H1 (cell line): ENCODE measurements around the gene TOMM40. TPM values are rescaled to one million over a fixed set of nuclear protein-coding genes. Genes with fewer than 3 reads are reported as not detected.

Experiments
- EZH2 ChIP-seq: fragments of 200-600 bp; sonication (generic); IDR thresholded peaks from 2 replicates; pipeline ENCODE4 v1.7.1; 2012; ENCODE audit warnings: low read depth, mild to moderate bottlenecking, moderate library complexity, low read length, inconsistent platforms; ENCODE audit not compliant: severe bottlenecking
- GABPA ChIP-seq: IDR thresholded peaks from 2 replicates; pipeline ENCODE4 v1.6.1; 2011; ENCODE audit warnings: mild to moderate bottlenecking, low read length, moderate library complexity, borderline replicate concordance; ENCODE audit not compliant: insufficient read depth
- JUN ChIP-seq: IDR thresholded peaks from 2 replicates; pipeline ENCODE4 v1.6.1; 2011; ENCODE audit warnings: low read depth, mild to moderate bottlenecking, improper control_type of control experiment, low read length
- POLR2AphosphoS5 ChIP-seq: IDR thresholded peaks from 2 replicates; pipeline ENCODE4 v1.6.1; 2011; ENCODE audit warnings: low read depth, low read length
- RBBP5 ChIP-seq: IDR thresholded peaks from 2 replicates; pipeline ENCODE4 v1.7.1; 2012; ENCODE audit warnings: low read depth, mild to moderate bottlenecking, inconsistent platforms, low read length, moderate library complexity, borderline replicate concordance
- RFX5 ChIP-seq: IDR thresholded peaks from 2 replicates; pipeline ENCODE4 v1.6.1; 2011; ENCODE audit warnings: low read depth, low read length, improper control_type of control experiment, borderline replicate concordance
- polyA plus RNA-seq, 7 experiments: library from polyadenylated mRNA; depleted of rRNA in 3 of 7; stranded (reverse) in 5 of 7; unstranded in 2 of 7; fragments of >200 nt in 5 of 7; fragments of 200-250 nt in 2 of 7; gene quantifications; 1 replicate in 5 of 7; 2 replicates in 1 of 7; 4 replicates in 1 of 7; pipeline versions ENCODE4 v1.2.1 to v1.2.3, GENCODE V29; 2011 to 2013; ENCODE audit warnings: missing spikeins in 2 of 7, mixed read lengths in 2 of 7
- total RNA-seq: library from RNA; stranded (reverse); fragmentation: NEBNext Ultra II Directional; extraction: Animal tissue kit (Norgen Biotek cat#: 25700); gene quantifications from 2 replicates; pipeline ENCODE4 v1.2.1, GENCODE V29; 2021

The TOMM40 gene
- total and polyA plus RNA-seq, 2 of the 8 experiments (the other 6 are each of a cell fraction or from before 2014, with no cell fraction given), result 154 to 179 TPM

- TF ChIP-seq RBBP5 (no peak), EZH2 (no peak), JUN (no peak), GABPA (peak; percentile 71; the same call in 1 of the 2 replicates), RFX5 (no peak), POLR2AphosphoS5 (peak; percentile 70; the same call in 1 of the 2 replicates)
Observed at GRCh38 chr19:44891016-44891882, at the start of gene TOMM40 (continued).
